Esophagus squamous epithelium (tissue), 5 donors: Measurements from ENCODE around the gene TAL1. TPM values are rescaled to one million over a fixed set of nuclear protein-coding genes. Genes with fewer than 3 reads are reported as not detected.

ENCODE experiments used
- DNase-seq: peaks from one replicate; lab custom pipeline; 2025; lab: John Stamatoyannopoulos, UW
- H3K27ac ChIP-seq, 4 donors: fragments of 200-600 bp; sonication (generic); one replicate each; pipeline ENCODE4 v1.5.1; 2016 to 2019; ENCODE audit warnings: mild to moderate bottlenecking in 1 of 4
- H3K27me3 ChIP-seq, 4 donors: fragments of 200-600 bp; sonication (generic); 1 replicate in 3 of 4; 2 replicates in 1 of 4; pipeline versions ENCODE4 v1.5.1 to v1.6.0; 2017 to 2021; ENCODE audit warnings: antibody characterized with exemption in 1 of 4
- H3K36me3 ChIP-seq, 3 donors: fragments of 200-600 bp; sonication (generic); one replicate each; pipeline ENCODE4 v1.5.1; 2016 to 2019
- H3K4me1 ChIP-seq, 3 donors: fragments of 200-600 bp; sonication (generic); one replicate each; pipeline ENCODE4 v1.5.1; 2017 to 2019
- H3K4me3 ChIP-seq, 4 donors: fragments of 200-600 bp; sonication (generic); 1 replicate in 3 of 4; 2 replicates in 1 of 4; pipeline ENCODE4 v1.5.1; 2016 to 2019; ENCODE audit warnings: mild to moderate bottlenecking in 2 of 4, moderate library complexity in 1 of 4
- H3K9me3 ChIP-seq, 3 donors: fragments of 200-600 bp; sonication (generic); one replicate each; pipeline ENCODE4 v1.5.1; 2016 to 2019
- CTCF ChIP-seq, 6 experiments: fragments of 450-650 bp in 4 of 6; fragments of 200-600 bp in 2 of 6; sonication (generic) in 2 of 6; IDR thresholded peaks; one replicate each; pipeline ENCODE4 v1.5.1; 2016 to 2019; ENCODE audit warnings: antibody characterized with exemption in 6 of 6, mild to moderate bottlenecking in 4 of 6, moderate library complexity in 4 of 6
- POLR2A ChIP-seq, 4 donors: fragments of 450-650 bp; IDR thresholded peaks; one replicate each; pipeline ENCODE4 v1.6.1; 2017; ENCODE audit warnings: antibody characterized with exemption in 4 of 4, mild to moderate bottlenecking in 4 of 4, moderate library complexity in 3 of 4
- WGBS, 2 donors: methylation state at CpG; one replicate each; pipeline ENCODE4 v1.1.5; 2018; 5-methylcytosine and 5-hydroxymethylcytosine counted together
- intact Hi-C: fragments of 100-400 bp; cut with DNase I; formaldehyde crosslinking; loops from one replicate; pipeline ENCODE4 v1.15.0; 2022
- total RNA-seq, 4 donors: library from RNA; depleted of rRNA; stranded (reverse); fragments of >200 nt; gene quantifications; one replicate each; pipeline ENCODE4 v1.1.0, GENCODE V29; 2016
- donor health status: DM: yes; HTN: yes; CAD: no.

TAL1 gene
- total RNA-seq, 4 donors from 2014 or later, result 0.45 to 3.6 (median 1.1) TPM

GRCh38 chr1:47229886-47230691, 1.9 kb downstream of the TAL1 start:
- no peak for TF ChIP-seq POLR2A (IDR thresholded peaks at IDR 0.05)
- TF ChIP-seq CTCF (IDR thresholded peaks at IDR 0.05), result no peak
- H3K27me3 ChIP-seq, result peaks cover 31 to 100% (median 59%) of the 10 kb centered on the region in 4 donors

GRCh38 chr1:47229031-47229885, 2.8 kb downstream of the TAL1 start:
- peaks cover 33 to 100% (median 66%) of the 10 kb centered on the region in 4 donors for H3K27me3 ChIP-seq
- H3K36me3 ChIP-seq, result no peaks in the 10 kb centered on the region
- no peak for TF ChIP-seq CTCF (IDR thresholded peaks at IDR 0.05)
- no peak for TF ChIP-seq POLR2A (IDR thresholded peaks at IDR 0.05)
- peak overlapping the region; percentile 49 to 85 (median 77) for H3K27ac ChIP-seq
- 16 to 32% methylated on average over 15 to 22 of the region's 35 CpGs for WGBS, 2 donors
- peaks cover 24 to 69% (median 26%) of the 10 kb centered on the region in 3 donors for H3K4me1 ChIP-seq
- H3K9me3 ChIP-seq, result no peaks in the 10 kb centered on the region
- intact Hi-C loops, result no loop called here
- no peak for DNase-seq
- peak overlapping the region in 3 of 4 donors; percentile 44 to 64 (median 48) for H3K4me3 ChIP-seq

More at GRCh38 chr1:47229886-47230691, 1.9 kb downstream of the TAL1 start:
- Histone ChIP-seq H3K4me3 (peak overlapping the region; percentile 18 to 64 (median 46)), H3K27ac (peak overlapping the region; percentile 54 to 85 (median 77)), H3K4me1 (peaks cover 18 to 67% (median 22%) of the 10 kb centered on the region in 3 donors), H3K9me3 (no peaks in the 10 kb centered on the region), H3K36me3 (no peaks in the 10 kb centered on the region)
- WGBS, 2 donors, result 14 to 25% methylated on average over 20 to 23 of the region's 23 CpGs
- intact Hi-C loops, result no loop called here
- DNase-seq, result no peak

GRCh38 chr1:47228644-47229030, 3.4 kb downstream of the TAL1 start:
- DNase-seq, result no peak
- WGBS, 2 donors, result 54% methylated on average over 5 of the region's 12 CpGs; no CpG with 5 or more reads in 1 of the 2 donors
- intact Hi-C loops, result no loop called here
- no peaks in the 10 kb centered on the region for H3K9me3 ChIP-seq
- TF ChIP-seq CTCF (IDR thresholded peaks at IDR 0.05) (no peak), POLR2A (IDR thresholded peaks at IDR 0.05) (peak in 2 of 4 donors; percentile 8 to 20)
- peak overlapping the region in 3 of 4 donors; percentile 44 to 64 (median 48) for H3K4me3 ChIP-seq
- H3K27ac ChIP-seq, result peak overlapping the region; percentile 49 to 85 (median 77)
- peaks cover 33 to 100% (median 67%) of the 10 kb centered on the region in 4 donors for H3K27me3 ChIP-seq
- H3K36me3 ChIP-seq, result no peaks in the 10 kb centered on the region
- peaks cover 24 to 70% (median 26%) of the 10 kb centered on the region in 3 donors for H3K4me1 ChIP-seq

DNA sequence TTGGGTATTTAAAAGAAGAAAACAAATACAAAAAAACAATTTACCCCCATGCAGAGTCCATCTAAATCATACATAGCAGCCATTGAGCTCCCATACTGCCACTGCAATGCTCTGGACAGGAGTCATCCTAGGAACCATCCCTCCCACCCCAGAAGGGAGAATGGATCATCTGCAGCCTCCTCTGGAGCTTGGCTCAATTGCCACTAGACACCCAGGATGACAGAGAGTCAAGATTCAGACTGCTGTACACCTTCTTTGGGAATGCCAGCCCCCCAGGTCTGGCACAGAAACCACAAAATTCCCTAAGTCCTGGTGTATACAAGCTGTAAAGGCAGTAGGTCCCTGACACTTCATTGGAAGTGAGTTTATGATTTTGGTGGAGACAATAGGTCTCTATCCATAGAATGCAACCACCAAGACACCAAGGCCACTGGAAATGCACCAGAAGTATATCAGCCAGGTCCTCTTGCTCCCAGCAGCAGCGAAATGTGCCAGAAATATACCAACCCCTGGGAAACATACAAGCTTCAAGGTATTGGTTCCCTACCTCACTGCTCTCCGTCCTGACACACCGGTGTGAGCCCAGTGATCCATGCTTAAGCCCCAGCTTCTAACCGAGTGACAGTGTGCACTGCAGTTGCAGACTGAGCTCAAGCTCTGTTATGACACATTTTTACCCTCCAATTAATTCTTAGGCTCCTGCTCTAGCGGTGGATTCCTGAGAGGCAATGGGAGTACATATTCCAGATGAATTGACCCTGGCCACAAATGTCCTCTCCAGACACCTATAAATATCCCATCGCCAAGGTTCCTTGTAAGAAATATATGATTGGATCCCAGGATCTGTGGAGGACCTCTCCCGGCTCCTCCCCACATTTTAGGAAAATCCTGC, 4.4 kb downstream of the TAL1 start:
- Histone ChIP-seq H3K9me3 (no peaks in the 10 kb centered on the region), H3K27me3 (peaks cover 33 to 100% (median 64%) of the 10 kb centered on the region in 4 donors), H3K4me3 (peak overlapping the region in 1 of 4 donors; percentile 64), H3K27ac (peak overlapping the region in 2 of 4 donors; percentile 72 to 82), H3K4me1 (peaks cover 24 to 68% (median 26%) of the 10 kb centered on the region in 3 donors), H3K36me3 (no peaks in the 10 kb centered on the region)
- intact Hi-C loops, result no loop called here
- WGBS, 2 donors, result 59 to 63% methylated on average over 6 to 7 of the region's 7 CpGs
- DNase-seq, result no peak
- TF ChIP-seq CTCF (IDR thresholded peaks at IDR 0.05) (no peak), POLR2A (IDR thresholded peaks at IDR 0.05) (no peak)
